ENCODE results near the gene C12orf75. TPM values are rescaled to one million over a fixed set of nuclear protein-coding genes. Genes with fewer than 3 reads are reported as not detected.

C12orf75 gene
- total and polyA plus RNA-seq, 2 of the 13 experiments (the other 11 are each of a cell fraction or from before 2014, with no cell fraction given), result 16.1 to 19.8 TPM

DNA sequence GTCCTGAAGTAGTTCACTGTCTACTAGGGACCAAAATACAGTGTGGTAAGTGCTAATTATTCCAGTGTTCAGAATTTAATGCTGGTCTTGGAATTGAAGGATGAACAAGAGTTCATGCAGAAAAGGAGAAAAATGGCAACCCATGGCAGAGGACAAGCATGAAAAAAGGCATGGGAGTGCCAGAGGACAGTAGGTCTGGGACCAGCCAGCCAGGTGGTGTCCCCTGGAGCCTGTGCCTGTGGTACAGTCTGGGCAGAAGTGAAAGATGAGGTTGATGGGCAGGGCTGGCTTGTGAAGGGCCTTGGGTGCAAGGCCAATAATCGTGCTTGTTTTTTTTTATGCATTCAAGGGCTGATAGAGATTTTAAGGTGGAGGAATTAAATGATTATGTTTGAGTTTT is 21.0 kb downstream of the C12orf75 start (continued):
- TF ChIP-seq, protein P1, sequence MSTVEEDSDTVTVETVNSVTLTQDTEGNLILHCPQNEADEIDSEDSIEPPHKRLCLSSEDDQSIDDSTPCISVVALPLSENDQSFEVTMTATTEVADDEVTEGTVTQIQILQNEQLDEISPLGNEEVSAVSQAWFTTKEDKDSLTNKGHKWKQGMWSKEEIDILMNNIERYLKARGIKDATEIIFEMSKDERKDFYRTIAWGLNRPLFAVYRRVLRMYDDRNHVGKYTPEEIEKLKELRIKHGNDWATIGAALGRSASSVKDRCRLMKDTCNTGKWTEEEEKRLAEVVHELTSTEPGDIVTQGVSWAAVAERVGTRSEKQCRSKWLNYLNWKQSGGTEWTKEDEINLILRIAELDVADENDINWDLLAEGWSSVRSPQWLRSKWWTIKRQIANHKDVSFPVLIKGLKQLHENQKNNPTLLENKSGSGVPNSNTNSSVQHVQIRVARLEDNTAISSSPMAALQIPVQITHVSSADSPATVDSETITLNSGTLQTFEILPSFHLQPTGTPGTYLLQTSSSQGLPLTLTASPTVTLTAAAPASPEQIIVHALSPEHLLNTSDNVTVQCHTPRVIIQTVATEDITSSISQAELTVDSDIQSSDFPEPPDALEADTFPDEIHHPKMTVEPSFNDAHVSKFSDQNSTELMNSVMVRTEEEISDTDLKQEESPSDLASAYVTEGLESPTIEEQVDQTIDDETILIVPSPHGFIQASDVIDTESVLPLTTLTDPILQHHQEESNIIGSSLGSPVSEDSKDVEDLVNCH (CRISPR knock-in tag; IDR thresholded peaks at IDR 0.05), result no peak
- TF ChIP-seq, protein P2, sequence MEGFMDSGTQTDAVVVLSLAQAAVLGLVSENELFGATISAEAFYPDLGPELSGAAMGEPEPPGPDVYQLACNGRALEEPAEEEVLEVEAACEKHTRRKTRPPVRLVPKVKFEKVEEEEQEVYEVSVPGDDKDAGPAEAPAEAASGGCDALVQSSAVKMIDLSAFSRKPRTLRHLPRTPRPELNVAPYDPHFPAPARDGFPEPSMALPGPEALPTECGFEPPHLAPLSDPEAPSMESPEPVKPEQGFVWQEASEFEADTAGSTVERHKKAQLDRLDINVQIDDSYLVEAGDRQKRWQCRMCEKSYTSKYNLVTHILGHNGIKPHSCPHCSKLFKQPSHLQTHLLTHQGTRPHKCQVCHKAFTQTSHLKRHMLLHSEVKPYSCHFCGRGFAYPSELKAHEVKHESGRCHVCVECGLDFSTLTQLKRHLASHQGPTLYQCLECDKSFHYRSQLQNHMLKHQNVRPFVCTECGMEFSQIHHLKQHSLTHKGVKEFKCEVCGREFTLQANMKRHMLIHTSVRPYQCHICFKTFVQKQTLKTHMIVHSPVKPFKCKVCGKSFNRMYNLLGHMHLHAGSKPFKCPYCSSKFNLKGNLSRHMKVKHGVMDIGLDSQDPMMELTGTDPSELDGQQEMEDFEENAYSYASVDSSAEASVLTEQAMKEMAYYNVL (CRISPR knock-in tag; IDR thresholded peaks at IDR 0.05; ENCODE audit: borderline replicate concordance), result no peak

DNA sequence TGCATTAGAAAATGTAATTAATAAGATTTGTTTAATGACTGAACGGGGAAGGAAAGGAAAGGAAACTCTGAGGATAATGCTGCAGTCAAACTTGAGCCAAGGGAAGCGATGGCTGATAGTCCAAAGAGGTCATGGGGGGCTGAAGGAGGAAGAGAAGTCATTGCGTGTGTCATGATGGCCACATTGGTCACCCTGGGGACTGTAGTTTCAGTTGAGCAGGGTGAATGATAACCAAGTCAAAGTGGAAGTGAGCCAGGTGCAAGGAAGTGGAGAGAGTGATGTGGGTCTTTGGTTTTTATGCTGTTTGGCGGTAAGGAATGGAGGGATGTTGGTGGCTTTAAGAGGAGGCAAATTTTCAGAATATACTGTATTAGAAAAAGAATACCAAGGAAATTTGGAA is 21.6 kb downstream of the C12orf75 start:
- Histone ChIP-seq H3K9me3 (ENCODE audit: low read length) (no peaks in the 10 kb centered on the region), H3K36me3 (replicated peaks in 1 of 2; ENCODE audit: control insufficient read depth in 1 of 2, insufficient read depth in 2 of 2, low read length in 2 of 2) (no peaks in the 10 kb centered on the region), H3K9ac (ENCODE audit: insufficient read depth, low read depth, low read length) (no peak overlapping the region), H3K27me3 (ENCODE audit: control insufficient read depth in 1 of 2, insufficient read depth in 2 of 2, low read length in 2 of 2) (no peaks in the 10 kb centered on the region), H3K4me2 (ENCODE audit: low read depth, low read length) (no peak overlapping the region), H2AFZ (ENCODE audit: low read length) (no peak overlapping the region), H3K4me3 (replicated peaks in 1 of 3; ENCODE audit: insufficient read depth in 1 of 3, low read depth in 2 of 3, low read length in 3 of 3) (no peak overlapping the region), H3K79me2 (ENCODE audit: insufficient read depth, low read length) (no peaks in the 10 kb centered on the region), H3K4me1 (ENCODE audit: insufficient read depth, low read length) (peaks cover 13% of the 10 kb centered on the region), H4K20me1 (ENCODE audit: insufficient read depth, low read length) (no peaks in the 10 kb centered on the region), H3K27ac (ENCODE audit: extremely low read length, insufficient read depth, low read length) (no peak overlapping the region)
- FAIRE-seq, result no peak
- POLR2A ChIA-PET, result no interaction called here
- no peak for DNase-seq (ENCODE audit: low spot score)
- intact Hi-C loops (cut with micrococcal nuclease; ENCODE audit: unreplicated experiment), result no loop called here
- no peak for ATAC-seq
- BruUV-seq (replicated peaks), result no TSS peak
- WGBS (ENCODE audit: low lambda C conversion rate), result 93% methylated on average over 4 of the region's 4 CpGs
- in situ Hi-C loops (cut with HindIII; ENCODE audit: extremely low pct_ligation_motif_present, low pct_unique_long_range_greater_than_20kb), result no loop called here
- CTCF ChIA-PET (ENCODE audit: low intra/inter-chr PET ratio, low total read pairs), result no interaction called here
- TF ChIP-seq ZNF496 (CRISPR knock-in tag; IDR thresholded peaks at IDR 0.05; ENCODE audit: insufficient replicate concordance) (no peak), NONO (IDR thresholded peaks at IDR 0.05) (no peak), NONO (CRISPR knock-in tag; conservative IDR thresholded peaks at IDR 0.05) (no peak), SRF (IDR thresholded peaks at IDR 0.05; ENCODE audit: low read depth, low read length) (no peak), NFYB (CRISPR knock-in tag; IDR thresholded peaks at IDR 0.05) (no peak), MLLT10 (CRISPR knock-in tag; IDR thresholded peaks at IDR 0.05) (no peak), PITX1 (CRISPR knock-in tag; IDR thresholded peaks at IDR 0.05) (no peak)
- TF ChIP-seq, protein P3, sequence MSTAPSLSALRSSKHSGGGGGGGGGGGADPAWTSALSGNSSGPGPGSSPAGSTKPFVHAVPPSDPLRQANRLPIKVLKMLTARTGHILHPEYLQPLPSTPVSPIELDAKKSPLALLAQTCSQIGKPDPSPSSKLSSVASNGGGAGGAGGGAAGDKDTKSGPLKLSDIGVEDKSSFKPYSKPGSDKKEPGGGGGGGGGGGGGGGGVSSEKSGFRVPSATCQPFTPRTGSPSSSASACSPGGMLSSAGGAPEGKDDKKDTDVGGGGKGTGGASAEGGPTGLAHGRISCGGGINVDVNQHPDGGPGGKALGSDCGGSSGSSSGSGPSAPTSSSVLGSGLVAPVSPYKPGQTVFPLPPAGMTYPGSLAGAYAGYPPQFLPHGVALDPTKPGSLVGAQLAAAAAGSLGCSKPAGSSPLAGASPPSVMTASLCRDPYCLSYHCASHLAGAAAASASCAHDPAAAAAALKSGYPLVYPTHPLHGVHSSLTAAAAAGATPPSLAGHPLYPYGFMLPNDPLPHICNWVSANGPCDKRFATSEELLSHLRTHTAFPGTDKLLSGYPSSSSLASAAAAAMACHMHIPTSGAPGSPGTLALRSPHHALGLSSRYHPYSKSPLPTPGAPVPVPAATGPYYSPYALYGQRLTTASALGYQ (CRISPR knock-in tag; IDR thresholded peaks at IDR 0.05), result no peak
- TF ChIP-seq, protein P4, sequence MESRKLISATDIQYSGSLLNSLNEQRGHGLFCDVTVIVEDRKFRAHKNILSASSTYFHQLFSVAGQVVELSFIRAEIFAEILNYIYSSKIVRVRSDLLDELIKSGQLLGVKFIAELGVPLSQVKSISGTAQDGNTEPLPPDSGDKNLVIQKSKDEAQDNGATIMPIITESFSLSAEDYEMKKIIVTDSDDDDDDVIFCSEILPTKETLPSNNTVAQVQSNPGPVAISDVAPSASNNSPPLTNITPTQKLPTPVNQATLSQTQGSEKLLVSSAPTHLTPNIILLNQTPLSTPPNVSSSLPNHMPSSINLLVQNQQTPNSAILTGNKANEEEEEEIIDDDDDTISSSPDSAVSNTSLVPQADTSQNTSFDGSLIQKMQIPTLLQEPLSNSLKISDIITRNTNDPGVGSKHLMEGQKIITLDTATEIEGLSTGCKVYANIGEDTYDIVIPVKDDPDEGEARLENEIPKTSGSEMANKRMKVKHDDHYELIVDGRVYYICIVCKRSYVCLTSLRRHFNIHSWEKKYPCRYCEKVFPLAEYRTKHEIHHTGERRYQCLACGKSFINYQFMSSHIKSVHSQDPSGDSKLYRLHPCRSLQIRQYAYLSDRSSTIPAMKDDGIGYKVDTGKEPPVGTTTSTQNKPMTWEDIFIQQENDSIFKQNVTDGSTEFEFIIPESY (CRISPR knock-in tag; IDR thresholded peaks at IDR 0.05), result no peak

Measured in HepG2 (cell line).